HG02840 (cell line): ENCODE data around the gene LRRFIP2.
"Not testable (repeated sequence)": the region's sequence is repeated elsewhere in the genome, so short reads cannot be mapped to it uniquely, and the experiment has no call there.

Experiments used
- ATAC-seq: cut with Tn5 transposase; IDR thresholded peaks from one replicate; pipeline ENCODE4 v1.9.1; 2021; ENCODE audit warnings: mild to moderate bottlenecking, moderate library complexity, moderate number of reproducible peaks; ENCODE audit not compliant: unreplicated experiment, low FRiP score

LRRFIP2 gene

DNA sequence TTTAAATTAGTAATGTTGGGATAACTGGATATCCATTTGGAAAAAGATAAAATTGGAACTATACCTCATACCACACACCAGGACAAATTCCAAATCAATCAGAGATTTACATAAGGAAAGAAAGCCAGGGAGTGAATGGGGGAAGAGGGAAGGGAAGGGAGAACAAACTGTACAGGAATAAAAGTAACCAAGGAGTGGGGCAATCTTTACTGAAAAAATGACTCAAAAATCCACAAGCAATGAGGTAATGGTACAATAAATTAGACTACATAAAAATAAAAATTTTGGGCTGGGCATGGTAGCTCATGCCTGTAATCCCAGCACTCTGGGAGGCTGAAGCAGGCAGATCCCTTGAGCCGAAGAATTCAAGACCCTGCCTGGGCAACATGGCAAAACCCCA lies 98.4 kb downstream of the LRRFIP2 start:
- ATAC-seq = no peak

DNA sequence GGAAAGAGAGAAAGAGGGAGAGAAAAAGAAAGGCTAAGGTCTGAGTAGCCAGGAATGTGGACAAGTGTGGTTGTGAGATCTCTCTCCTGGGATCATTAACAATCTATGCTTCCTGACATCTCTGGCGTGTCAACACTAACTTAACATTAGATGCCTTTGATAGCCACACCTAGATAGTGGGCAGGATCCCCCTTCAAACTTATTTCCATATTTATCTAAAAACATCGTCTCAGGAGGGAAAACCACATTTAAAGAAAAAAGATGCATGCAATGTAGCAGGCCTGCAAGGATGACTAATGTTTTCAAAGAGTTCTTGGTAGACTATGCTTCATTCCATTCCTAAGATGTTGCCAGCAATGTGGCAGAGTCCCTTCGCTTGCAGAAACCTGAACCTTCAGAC lies 100.2 kb downstream of the LRRFIP2 start:
- ATAC-seq = no peak

DNA sequence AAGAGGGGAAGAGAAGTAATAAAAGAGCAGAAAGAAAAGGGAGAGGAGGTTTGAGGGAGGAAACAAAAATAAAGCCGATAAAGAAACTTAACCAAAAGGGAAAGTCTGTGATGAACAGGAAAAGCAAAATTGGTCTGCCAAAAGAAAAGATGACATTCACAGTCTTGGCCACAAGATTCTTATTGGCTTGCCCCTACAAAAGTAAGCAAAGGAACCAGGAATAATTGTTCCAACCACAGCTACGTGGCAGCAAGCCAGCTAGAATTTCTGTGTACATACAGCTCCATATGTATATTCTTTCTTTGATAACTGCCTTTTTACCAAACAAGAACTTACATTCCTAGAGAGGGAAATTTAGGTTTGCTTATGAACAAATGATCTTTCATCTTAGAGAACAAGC lies 101.5 kb downstream of the LRRFIP2 start:
- ATAC-seq = no peak

DNA sequence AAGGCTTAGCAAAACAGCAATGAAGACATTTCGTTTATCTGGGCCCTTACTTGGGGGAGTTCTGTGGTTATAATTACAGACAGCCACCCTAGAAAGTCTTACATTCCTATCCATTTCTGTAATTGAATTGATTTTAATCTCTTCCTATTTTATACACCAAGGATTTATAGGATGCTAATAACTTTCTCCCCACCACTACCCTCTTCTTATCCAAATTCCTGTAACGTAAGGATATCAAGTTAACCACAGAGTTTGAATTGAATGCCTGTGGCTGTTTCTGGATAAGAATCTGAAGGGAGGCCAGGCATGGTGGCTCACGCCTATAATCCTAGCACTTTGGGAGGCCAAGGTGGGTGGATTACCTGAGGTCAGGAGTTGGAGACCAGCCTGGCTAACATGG lies 102.5 kb downstream of the LRRFIP2 start:
- ATAC-seq = no peak

DNA sequence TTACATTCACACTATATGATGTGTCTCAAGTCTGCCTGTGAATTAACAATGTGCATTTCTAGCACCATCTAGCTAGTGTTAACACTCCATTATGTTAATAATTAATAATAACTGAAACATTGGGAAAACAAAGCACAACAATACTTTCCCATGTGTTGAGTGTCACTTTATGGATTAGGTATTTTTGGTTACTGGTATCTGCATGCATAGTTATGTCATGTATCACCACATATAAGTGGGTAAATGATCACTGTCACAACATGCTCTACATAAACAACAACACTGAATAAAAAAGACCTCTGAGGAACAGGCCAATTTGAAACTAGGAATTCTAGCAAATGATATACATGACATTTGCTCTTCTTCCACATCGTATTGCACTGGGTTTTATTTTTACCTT lies 106.4 kb downstream of the LRRFIP2 start:
- no peak for ATAC-seq

DNA sequence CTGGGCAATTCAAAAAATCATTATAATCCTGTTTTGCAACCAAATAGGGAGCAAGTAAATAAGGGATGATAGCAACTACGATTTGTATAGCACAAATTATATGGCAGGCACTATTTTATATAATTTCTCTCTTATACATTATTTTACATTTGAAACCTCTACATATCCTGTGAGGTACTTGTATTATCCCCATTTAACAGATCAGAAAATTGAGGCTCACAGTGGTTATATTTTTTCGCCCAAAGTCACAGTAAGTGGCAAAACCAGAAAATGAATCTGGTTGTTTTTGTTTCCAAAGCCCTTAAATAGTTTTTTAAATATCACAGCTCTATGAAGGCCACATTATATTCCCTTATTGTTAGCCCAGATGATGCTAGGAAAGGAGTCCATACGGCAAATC lies 106.8 kb downstream of the LRRFIP2 start:
- no peak for ATAC-seq

DNA sequence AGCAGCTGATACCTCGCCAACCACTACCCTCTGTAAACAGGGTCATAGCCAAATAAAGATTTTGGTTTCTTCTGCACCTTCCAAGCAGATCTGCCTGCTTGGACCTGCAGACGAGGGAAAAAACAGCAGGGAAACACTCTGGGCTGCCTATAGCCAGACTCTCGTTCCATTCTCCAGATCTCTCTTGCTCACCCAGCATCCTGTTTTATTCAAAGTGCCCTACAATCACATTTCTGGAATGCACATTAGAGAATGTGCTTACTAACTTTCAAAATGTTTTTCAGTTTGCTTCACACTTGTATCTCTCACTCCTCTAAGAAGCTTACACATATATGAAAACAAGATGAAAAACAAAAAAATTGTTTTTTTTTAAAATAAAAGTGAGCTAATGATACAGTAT lies 109.6 kb downstream of the LRRFIP2 start:
- ATAC-seq = no peak

DNA sequence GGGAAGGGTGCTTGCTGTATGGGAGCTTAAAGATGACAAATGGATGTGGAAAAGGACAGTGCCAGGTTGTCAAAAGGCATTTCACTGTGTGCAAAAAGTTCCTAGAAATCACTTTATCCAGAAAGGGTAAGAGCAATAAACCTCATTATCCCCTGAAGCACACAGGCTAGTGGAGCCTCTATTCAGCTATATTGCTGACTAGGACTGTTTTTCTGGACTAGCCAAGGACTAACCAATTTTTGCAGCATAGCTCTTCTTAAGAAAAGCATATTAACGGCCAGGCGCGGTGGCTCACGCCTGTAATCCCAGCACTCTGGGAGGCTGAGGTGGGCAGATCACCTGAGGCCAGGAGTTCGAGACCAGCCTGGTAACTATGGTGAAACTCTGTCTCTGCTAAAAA lies 116.3 kb downstream of the LRRFIP2 start:
- no peak for ATAC-seq

DNA sequence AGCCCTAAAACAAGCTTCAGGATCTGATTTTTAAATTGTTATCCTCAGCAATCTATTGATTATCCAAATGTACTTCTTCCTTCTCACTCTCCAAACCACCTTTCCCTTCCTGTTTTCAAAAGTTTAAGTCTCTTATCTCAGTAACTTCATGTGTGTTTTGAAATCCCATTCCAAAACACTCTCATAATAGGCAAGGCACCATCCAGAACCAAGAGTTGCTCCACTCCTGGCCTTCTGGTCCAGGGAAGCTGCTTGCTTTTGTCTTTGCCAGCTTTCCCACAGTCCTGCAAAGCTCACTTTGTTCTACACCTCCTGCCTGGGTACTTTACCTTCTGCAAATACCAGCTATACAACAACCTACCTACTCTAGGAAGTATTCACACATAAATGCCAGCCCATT lies 117.6 kb downstream of the LRRFIP2 start:
- ATAC-seq = no peak

DNA sequence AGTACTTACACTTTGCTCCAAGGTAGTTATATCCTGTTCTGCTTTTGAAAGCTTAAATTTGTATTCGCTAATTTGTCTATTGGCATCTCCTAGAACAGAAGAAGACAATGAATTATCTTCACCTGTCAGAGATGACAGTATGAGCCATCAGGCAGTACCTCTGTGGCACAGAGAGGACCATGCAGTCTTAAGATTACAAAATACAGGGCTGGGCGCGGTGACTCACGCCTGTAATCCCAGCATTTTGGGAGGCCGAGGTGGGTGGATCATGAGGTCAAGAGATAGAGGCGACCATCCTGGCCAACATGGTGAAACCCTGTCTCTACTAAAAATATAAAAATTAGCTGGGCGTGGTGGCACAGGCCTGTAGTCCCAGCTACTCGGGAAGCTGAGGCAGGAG lies 119.3 kb downstream of the LRRFIP2 start:
- not testable (repeated sequence) for ATAC-seq

DNA sequence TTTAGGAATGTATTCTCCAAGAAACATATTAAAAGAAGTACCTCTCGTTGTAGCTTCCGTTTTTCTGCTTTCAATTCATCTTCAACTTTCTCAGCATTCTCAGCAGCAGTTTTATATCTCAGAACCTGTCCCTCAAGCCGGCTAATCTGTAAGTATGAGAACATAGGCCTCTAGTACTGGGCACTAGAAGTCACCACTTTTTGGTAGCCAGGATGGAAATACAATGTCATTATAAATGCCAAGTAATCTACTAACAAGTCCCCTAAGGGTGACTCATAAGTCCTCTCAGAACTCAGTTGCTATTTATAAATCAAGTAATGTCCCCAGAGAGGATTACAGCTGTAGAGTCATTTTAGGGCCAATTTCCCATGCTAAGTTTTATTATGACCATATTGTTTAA lies 120.0 kb downstream of the LRRFIP2 start:
- peak; percentile 77 for ATAC-seq

DNA sequence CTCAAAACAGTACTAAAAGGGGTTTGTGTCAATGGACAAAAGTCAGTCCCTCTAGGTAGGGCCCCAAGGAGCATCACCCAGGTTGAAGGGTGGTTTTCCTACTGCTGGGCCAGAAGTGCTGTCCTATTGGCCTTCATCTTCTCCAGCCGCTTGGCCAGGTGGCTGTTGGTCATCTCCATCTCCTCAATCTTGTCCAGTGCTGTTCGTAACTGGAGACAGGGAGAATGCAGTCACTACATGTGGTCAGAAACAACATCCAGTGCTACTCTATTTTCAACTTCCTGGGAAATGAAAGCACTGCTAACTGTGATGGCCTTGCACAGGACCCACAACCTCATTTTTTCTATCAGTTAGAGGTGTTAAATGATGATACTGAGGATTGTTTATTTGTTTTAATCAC lies 120.6 kb downstream of the LRRFIP2 start:
- ATAC-seq = no peak

DNA sequence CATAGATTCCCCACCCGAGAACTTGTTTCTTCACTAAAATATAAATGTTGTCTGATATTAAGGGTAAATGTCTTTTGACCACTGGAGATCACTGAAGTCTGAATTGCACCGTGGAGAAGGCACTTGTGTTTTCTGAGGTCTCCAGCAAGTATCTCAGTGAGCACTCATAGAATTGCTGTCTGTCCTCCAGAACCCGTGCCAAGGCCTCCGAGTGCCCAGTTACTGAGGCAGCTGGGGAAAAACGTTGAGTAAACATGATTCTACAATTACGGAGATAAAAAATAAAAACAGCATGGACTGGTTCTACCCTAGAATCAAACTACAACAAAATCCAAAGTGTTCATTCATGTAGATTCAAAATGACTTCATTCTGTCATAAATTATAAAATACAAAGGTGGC lies 121.0 kb downstream of the LRRFIP2 start:
- no peak for ATAC-seq

DNA sequence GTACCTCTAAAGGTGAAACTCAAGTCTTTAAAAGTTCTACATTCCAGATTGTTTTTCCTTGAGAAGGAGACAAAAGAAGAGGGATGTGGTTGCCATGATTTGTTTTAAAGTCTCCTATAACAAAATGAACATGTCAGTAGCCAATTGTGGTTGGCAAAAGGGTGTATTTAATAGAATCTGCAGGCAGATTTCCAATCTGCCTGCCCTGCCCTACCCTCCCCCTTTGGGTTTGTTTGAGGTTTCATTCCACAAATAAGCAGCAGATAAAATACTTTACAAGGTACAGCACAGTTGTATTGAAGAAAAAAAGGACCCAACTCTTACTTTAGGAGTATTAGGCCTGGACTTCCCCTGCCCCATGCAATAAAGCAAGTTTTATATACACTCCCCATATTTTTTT lies 121.5 kb downstream of the LRRFIP2 start:
- ATAC-seq = no peak

DNA sequence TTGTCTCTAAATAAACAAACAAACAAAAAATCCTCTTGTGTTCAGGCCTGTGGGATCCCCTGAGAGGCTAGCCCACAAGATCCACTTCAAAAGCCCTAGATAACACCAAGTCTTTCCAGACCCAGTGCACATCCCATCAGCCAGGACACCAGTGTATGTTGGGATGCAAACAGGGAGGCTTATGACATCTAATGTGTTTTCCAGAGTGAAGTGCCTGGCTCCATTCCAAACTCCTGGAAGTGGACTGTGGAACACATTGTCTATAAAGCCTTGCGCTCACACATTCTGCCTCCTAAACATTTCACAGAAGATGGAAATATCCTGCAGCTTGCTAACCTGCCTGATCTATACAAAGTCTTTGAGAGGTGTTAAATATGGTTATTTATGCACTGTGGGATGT lies 124.1 kb downstream of the LRRFIP2 start:
- ATAC-seq = no peak

DNA sequence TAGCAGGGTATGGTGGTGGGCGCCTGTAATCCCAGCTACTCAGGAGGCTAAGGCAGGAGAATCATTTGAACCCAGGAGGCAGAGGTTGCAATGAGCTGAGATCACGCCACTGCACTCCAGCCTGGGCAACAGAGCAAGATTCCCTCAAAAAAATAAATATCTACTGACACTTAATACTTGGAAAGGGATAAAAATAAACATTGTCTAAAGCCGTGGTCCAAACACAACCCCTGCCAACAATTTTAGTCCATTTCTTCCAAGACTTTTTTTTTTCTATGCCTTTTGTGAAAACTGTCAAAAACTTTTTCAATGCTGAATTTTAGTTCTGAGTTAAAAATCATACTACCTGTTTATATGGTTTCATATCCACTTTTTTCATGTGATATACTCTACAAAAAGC lies 131.7 kb downstream of the LRRFIP2 start:
- ATAC-seq = not testable (repeated sequence)

DNA sequence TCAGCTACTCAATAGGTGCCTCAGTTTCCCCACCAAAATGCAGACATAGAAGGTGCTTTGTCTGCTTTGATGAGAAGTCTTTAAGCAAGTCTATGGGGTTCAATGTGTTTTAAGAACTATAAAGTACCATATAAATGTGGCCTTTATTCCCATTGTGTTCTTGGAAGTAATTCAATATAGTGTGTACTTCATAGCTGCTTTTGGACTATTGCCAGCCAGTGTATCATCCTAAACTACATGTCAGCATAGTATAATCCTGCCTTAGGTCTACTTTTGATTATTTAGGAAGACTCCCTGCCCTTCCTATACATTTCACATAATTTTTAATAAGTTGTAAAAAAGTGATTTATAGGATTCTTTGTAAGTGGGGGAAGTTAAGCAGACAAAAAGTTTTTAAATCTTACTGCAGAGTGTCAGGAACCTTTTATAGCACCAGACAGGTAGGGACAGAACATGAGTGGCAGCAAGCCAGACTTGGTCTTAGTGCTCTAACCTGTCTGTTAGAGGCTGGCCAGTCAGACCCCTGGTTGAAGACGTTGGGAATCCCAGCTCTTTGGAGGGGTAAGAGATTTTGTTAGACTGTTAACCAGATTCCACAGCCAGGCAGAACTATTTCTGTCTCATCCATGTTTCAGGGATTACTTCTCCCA lies 132.7 kb downstream of the LRRFIP2 start:
- ATAC-seq = no peak

DNA sequence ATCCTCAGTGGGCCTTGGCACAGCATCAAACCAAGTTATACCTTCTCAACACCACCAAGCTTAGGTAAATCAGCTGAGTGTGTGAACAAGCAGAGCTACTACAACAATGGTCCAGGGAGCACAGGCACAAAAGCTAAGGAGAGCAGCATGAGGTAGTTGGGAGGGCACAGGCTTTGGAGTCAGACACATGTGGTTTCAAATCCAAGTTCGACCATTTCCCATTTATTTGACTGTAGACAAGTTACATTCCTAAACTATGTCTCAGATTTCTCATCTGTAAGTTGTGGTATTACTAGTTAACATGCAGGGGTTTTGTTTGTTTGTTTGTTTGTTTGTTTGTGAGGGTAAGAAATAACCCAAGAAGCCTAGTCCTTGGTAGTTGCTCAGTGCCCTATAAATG lies 134.2 kb downstream of the LRRFIP2 start:
- no peak for ATAC-seq

DNA sequence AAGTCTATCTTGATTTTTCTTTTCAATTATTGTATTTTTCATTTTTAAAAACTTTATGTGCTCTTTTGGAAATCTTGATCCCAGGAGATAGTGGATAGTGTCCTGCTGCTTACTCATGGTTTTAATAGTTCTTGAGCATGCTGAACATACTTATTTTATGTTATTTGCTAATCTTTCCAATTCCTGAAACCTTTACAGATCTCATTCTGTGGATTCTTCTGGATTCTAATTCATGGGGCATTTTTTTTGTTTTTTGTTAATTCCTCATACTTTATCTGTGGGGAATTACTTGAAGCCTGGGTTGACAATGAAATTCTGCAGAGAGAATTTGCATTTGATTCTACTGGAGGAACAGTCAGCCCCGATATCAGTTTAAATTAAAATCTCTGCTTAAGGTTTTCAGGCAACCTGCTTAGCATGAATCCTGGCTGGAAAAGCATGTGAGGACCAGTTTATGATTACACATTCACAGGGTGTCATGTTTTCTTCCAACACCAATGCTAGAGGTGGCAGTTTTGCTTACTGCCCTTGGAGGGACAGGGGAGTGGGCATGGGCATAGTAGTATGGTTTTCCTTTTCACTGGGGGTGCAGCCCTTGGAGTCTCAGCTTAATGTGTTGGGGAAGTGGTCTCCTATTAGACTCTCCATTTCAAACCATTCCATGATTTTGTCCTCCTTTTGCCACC lies 135.1 kb downstream of the LRRFIP2 start:
- no peak for ATAC-seq

DNA sequence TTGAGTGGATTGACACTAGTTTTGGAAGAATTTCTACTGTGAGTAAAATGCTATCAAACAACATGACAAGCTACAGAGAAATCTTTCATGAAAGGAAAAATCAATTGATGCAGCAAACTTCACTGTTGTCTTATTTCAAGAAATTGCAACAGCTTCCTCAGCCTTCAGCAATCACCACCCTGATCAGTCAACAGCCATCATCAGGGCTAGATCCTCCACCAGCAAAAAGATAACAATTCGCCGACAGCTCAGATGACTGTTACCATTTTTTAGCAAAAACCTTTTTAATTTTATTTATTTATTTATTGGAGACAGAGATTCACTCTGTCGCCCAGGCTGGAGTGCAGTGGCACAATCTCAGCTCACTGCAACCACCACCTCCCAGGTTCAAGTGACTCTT lies 137.0 kb downstream of the LRRFIP2 start:
- ATAC-seq = no peak

DNA sequence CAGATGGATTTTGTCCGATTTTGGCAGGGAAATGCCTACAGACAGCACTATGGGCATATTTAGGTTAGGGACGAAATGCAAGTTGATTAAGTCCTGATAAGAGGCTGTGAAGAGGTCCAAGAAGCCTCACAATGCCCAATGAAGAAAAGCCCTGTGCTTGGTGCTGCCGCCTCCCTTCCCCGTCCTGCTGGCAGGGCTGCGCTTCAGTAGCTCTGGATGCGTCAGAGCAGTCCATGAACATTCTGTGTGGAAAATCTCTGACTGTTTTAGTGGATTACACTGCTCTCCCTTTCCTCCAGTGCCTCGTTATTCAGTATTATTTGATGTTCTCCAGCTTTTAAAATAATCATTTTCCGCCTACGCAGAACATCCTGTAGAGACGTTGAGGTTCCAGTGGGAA lies 141.4 kb downstream of the LRRFIP2 start:
- no peak for ATAC-seq

DNA sequence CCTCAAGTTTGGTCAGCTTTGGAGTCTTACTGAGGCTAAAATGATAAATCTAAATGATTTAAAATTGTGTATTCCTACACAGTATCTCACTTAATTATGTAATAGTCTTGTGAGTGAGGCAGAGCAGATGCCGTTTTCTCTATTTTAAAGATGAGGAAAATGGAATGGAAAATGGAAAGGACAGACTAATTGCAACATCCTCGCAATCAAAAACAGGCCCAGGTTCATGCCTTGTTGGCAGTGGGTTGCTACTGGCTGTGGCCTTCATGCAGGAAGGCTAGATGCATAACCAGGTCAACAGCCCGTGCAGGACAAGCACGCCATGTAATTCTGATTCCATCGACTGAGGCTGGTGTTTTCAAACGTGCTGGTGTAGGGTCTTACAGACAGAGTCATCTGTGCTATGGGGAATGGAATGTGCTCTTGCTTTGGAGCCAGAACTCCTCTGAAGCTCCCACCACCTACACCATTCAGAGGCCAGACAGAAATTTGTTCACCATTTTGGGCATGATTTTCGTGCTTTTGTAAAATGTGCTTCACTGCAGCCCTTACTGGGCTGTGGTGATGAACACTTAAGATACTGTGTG lies 143.2 kb downstream of the LRRFIP2 start:
- no peak for ATAC-seq
